H9 (cell line): ENCODE data around the gene MORN1. TPM values are rescaled to one million over a fixed set of nuclear protein-coding genes. Genes with fewer than 3 reads are reported as not detected.
A peak's percentile ranks its signal among the peaks of the same experiment; 100 is the strongest.

ENCODE experiments used
- DNase-seq: peaks from one replicate; pipeline ENCODE4 v3.0.0-alpha.2; 2017
- H2AFZ ChIP-seq: one replicate; pipeline ENCODE4 v1.6.1; 2013; ENCODE audit warnings: mild to moderate bottlenecking, low read length, control low read depth, moderate library complexity
- H2AK5ac ChIP-seq: 2 replicates; pipeline ENCODE4 v1.6.1; 2013; ENCODE audit warnings: low read length, control low read depth, mixed read lengths; ENCODE audit not compliant: insufficient read length
- H2BK120ac ChIP-seq: one replicate; pipeline ENCODE4 v1.6.1; 2013; ENCODE audit warnings: low read depth, mild to moderate bottlenecking, low read length, control low read depth, inconsistent platforms; ENCODE audit not compliant: poor library complexity, severe bottlenecking
- H2BK12ac ChIP-seq: 2 replicates; pipeline ENCODE4 v1.6.1; 2013; ENCODE audit warnings: low read length, control low read depth, mixed read lengths, low read depth; ENCODE audit not compliant: insufficient read length
- H2BK15ac ChIP-seq: 2 replicates; pipeline ENCODE4 v1.6.1; 2013; ENCODE audit warnings: low read depth, low read length, control low read depth
- H2BK20ac ChIP-seq: one replicate; pipeline ENCODE4 v1.6.1; 2013; ENCODE audit warnings: low read depth, mild to moderate bottlenecking, low read length, control low read depth, inconsistent platforms; ENCODE audit not compliant: poor library complexity, severe bottlenecking
- H2BK5ac ChIP-seq: 2 replicates; pipeline ENCODE4 v1.6.1; 2013; ENCODE audit warnings: low read length, control low read depth, mixed read lengths; ENCODE audit not compliant: insufficient read length
- H3K14ac ChIP-seq: 2 replicates; pipeline ENCODE4 v1.6.1; 2013; ENCODE audit warnings: low read length, control low read depth; ENCODE audit not compliant: insufficient read depth
- H3K18ac ChIP-seq: 2 replicates; pipeline ENCODE4 v1.6.1; 2013; ENCODE audit warnings: low read depth, mild to moderate bottlenecking, mixed read lengths, low read length, control low read depth; ENCODE audit not compliant: insufficient read length
- H3K23ac ChIP-seq: 2 replicates; pipeline ENCODE4 v1.6.1; 2013; ENCODE audit warnings: low read length, control low read depth, mixed read lengths, low read depth; ENCODE audit not compliant: insufficient read length
- H3K23me2 ChIP-seq: 2 replicates; pipeline ENCODE4 v1.6.1; 2013; ENCODE audit warnings: low read depth, mild to moderate bottlenecking, mixed read lengths, low read length, control low read depth; ENCODE audit not compliant: insufficient read length, poor library complexity, severe bottlenecking
- H3K27ac ChIP-seq: 2 replicates; pipeline ENCODE4 v1.5.1; 2013; ENCODE audit warnings: low read length, control low read depth, mixed read lengths, low read depth; ENCODE audit not compliant: insufficient read length
- H3K27me3 ChIP-seq: 2 replicates; pipeline ENCODE4 v1.6.1; 2013; ENCODE audit warnings: low read length, control low read depth, inconsistent platforms; ENCODE audit not compliant: insufficient read depth
- H3K4ac ChIP-seq: 2 replicates; pipeline ENCODE4 v1.6.1; 2013; ENCODE audit warnings: low read depth, mild to moderate bottlenecking, control low read depth, inconsistent platforms, low read length, moderate library complexity
- H3K4me1 ChIP-seq: 2 replicates; pipeline ENCODE4 v1.6.1; 2013; ENCODE audit warnings: low read length, control low read depth, inconsistent platforms; ENCODE audit not compliant: insufficient read depth
- H3K4me2 ChIP-seq: 2 replicates; pipeline ENCODE4 v1.6.1; 2013; ENCODE audit warnings: low read length, control low read depth, mixed read lengths; ENCODE audit not compliant: insufficient read length, insufficient read depth
- H3K56ac ChIP-seq: 2 replicates; pipeline ENCODE4 v1.6.1; 2013; ENCODE audit warnings: low read depth, mild to moderate bottlenecking, mixed read lengths, low read length, control low read depth; ENCODE audit not compliant: insufficient read length
- H3K79me1 ChIP-seq: 2 replicates; pipeline ENCODE4 v1.6.1; 2013; ENCODE audit warnings: low read depth, mild to moderate bottlenecking, moderate library complexity, low read length, control low read depth, inconsistent platforms; ENCODE audit not compliant: insufficient read depth, poor library complexity, severe bottlenecking
- H3K79me2 ChIP-seq: 2 replicates; pipeline ENCODE4 v1.6.1; 2013; ENCODE audit warnings: low read length, control low read depth, inconsistent platforms; ENCODE audit not compliant: insufficient read depth
- H3K9ac ChIP-seq: 2 replicates; pipeline ENCODE4 v1.6.1; 2013; ENCODE audit warnings: low read length, control low read depth, mixed read lengths; ENCODE audit not compliant: insufficient read length; ENCODE audit errors: extremely low read depth
- H3K9me3 ChIP-seq: one replicate; pipeline ENCODE4 v1.6.1; 2013; ENCODE audit warnings: low read depth, low read length, inconsistent platforms; ENCODE audit not compliant: control insufficient read depth
- H3T11ph ChIP-seq: one replicate; pipeline ENCODE4 v1.6.1; 2013; ENCODE audit warnings: mild to moderate bottlenecking, low read length, control low read depth, inconsistent platforms
- H4K20me1 ChIP-seq: one replicate; pipeline ENCODE4 v1.6.1; 2013; ENCODE audit not compliant: control insufficient read depth, insufficient read length, insufficient read depth
- H4K5ac ChIP-seq: 2 replicates; pipeline ENCODE4 v1.6.1; 2013; ENCODE audit warnings: low read depth, mild to moderate bottlenecking, mixed read lengths, low read length, control low read depth; ENCODE audit not compliant: insufficient read length
- H4K8ac ChIP-seq: replicated peaks from 2 replicates; pipeline ENCODE4 v1.6.1; 2013; ENCODE audit warnings: low read length, control low read depth, mixed read lengths, low read depth; ENCODE audit not compliant: insufficient read length
- H4K91ac ChIP-seq: 2 replicates; pipeline ENCODE4 v1.6.1; 2013; ENCODE audit warnings: low read depth, mild to moderate bottlenecking, moderate library complexity, mixed read lengths, low read length, control low read depth; ENCODE audit not compliant: insufficient read length
- H3K27ac Mint-ChIP-seq, 3 experiments: 2 replicates in 2 of 3; 3 replicates in 1 of 3; pipeline ENCODE4 v1.8.0; 2020 to 2021; ENCODE audit warnings: mixed read lengths in 3 of 3, mild to moderate bottlenecking in 1 of 3, moderate library complexity in 1 of 3
- H3K27me3 Mint-ChIP-seq: 2 replicates; pipeline ENCODE4 v1.8.0; 2021; ENCODE audit warnings: low read depth, mild to moderate bottlenecking, moderate library complexity, mixed read lengths
- H3K36me3 Mint-ChIP-seq, 3 experiments: 2 replicates in 2 of 3; 3 replicates in 1 of 3; pipeline ENCODE4 v1.8.0; 2020 to 2021; ENCODE audit warnings: low read depth in 3 of 3, mixed read lengths in 3 of 3; ENCODE audit not compliant: insufficient read depth in 1 of 3
- H3K4me1 Mint-ChIP-seq, 2 experiments: 2 replicates each; pipeline ENCODE4 v1.8.0; 2020; ENCODE audit warnings: mixed read lengths in 2 of 2
- H3K4me3 Mint-ChIP-seq, 2 experiments: 2 replicates in 1 of 2; 3 replicates in 1 of 2; pipeline ENCODE4 v1.8.0; 2020 to 2021; ENCODE audit warnings: mild to moderate bottlenecking in 2 of 2, mixed read lengths in 2 of 2, moderate library complexity in 1 of 2
- H3K9me3 Mint-ChIP-seq, 2 experiments: 2 replicates in 1 of 2; 3 replicates in 1 of 2; pipeline ENCODE4 v1.8.0; 2020; ENCODE audit warnings: mild to moderate bottlenecking in 2 of 2, mixed read lengths in 2 of 2, moderate library complexity in 1 of 2
- WGBS: extraction: QIAGEN DNeasy Blood & Tissue Kit; methylation state at CpG from one replicate; pipeline ENCODE4 v1.1.7; 2013; ENCODE audit warnings: missing lambda C conversion rate, low lambda C conversion rate, mixed read lengths; ENCODE audit not compliant: insufficient read length; ENCODE audit errors: extremely low coverage; 5-methylcytosine and 5-hydroxymethylcytosine counted together
- total RNA-seq: library from RNA; stranded (reverse); gene quantifications from 2 replicates; pipeline ENCODE4 v1.2.1, GENCODE V29; 2021
- TF ChIP-seq, protein P1 (sequence below): fragments of 200-600 bp; sonication (generic); conservative IDR thresholded peaks from 3 replicates; pipeline ENCODE4 v1.8.0; 2021; ENCODE audit warnings: antibody characterized with exemption, mild to moderate bottlenecking

The MORN1 gene
- total RNA-seq, 1 experiment from 2014 or later, result 12.7 TPM

- H3K4me1 Mint-ChIP-seq, result peaks cover 0 to 8% of the 10 kb centered on the region in 2 experiments; a peak in 2 of 4 replicates
- Histone ChIP-seq H3K23me2 (no peaks in the 10 kb centered on the region), H4K91ac (peak overlapping the region; percentile 90), H4K20me1 (no peaks in the 10 kb centered on the region), H2BK120ac (peak overlapping the region; percentile 69), H2AFZ (no peak overlapping the region), H3K27me3 (no peaks in the 10 kb centered on the region), H3K4ac (peak overlapping the region; percentile 61; the same call in 1 of the 2 replicates), H4K8ac (no peak overlapping the region), H2BK12ac (peak overlapping the region; percentile 16), H3K4me2 (no peak overlapping the region), H2BK20ac (no peak overlapping the region), H3K27ac (no peak overlapping the region), H3K4me1 (no peaks in the 10 kb centered on the region), H3T11ph (no peak overlapping the region), H3K14ac (peak overlapping the region; percentile 26; the same call in 1 of the 2 replicates), H3K9me3 (no peaks in the 10 kb centered on the region), H3K79me2 (no peaks in the 10 kb centered on the region), H3K18ac (peak overlapping the region; percentile 48), H3K79me1 (no peaks in the 10 kb centered on the region), H3K56ac (no peak overlapping the region), H3K9ac (no peak overlapping the region), H2AK5ac (no peak overlapping the region), H2BK5ac (no peak overlapping the region), H3K23ac (no peak overlapping the region), H2BK15ac (0 out of 2 replicates have a peak overlapping the region, but pooled peaks have one; percentile 26), H4K5ac (no peak overlapping the region)
- H3K4me3 Mint-ChIP-seq, result no peak overlapping the region
- no CpG with 5 or more reads among the region's 41 CpGs for WGBS
- H3K9me3 Mint-ChIP-seq, result 0 out of 5 replicates have a peak, but pooled peaks cover 0 to 2% of the 10 kb centered on the region in 2 experiments
- TF ChIP-seq, protein P1, sequence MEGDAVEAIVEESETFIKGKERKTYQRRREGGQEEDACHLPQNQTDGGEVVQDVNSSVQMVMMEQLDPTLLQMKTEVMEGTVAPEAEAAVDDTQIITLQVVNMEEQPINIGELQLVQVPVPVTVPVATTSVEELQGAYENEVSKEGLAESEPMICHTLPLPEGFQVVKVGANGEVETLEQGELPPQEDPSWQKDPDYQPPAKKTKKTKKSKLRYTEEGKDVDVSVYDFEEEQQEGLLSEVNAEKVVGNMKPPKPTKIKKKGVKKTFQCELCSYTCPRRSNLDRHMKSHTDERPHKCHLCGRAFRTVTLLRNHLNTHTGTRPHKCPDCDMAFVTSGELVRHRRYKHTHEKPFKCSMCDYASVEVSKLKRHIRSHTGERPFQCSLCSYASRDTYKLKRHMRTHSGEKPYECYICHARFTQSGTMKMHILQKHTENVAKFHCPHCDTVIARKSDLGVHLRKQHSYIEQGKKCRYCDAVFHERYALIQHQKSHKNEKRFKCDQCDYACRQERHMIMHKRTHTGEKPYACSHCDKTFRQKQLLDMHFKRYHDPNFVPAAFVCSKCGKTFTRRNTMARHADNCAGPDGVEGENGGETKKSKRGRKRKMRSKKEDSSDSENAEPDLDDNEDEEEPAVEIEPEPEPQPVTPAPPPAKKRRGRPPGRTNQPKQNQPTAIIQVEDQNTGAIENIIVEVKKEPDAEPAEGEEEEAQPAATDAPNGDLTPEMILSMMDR, result no peak
- peaks cover 6% of the 10 kb centered on the region for H3K27me3 Mint-ChIP-seq
- no peak overlapping the region for H3K27ac Mint-ChIP-seq
- H3K36me3 Mint-ChIP-seq, result no peaks in the 10 kb centered on the region; a peak in 1 of 7 replicates
- DNase-seq, result no peak
These were observed 68.7 kb downstream of the MORN1 start for GRCh38 chr1:2322581-2323211.
